Left colon (tissue), 2 donors: ENCODE data around the gene BOLL. TPM values are rescaled to one million over a fixed set of nuclear protein-coding genes. Genes with fewer than 3 reads are reported as not detected.
"Not testable (repeated sequence)": the region's sequence is repeated elsewhere in the genome, so short reads cannot be mapped to it uniquely, and the experiment has no call there.

Experiments used
- ATAC-seq: fragments of 200-7000 bp; cut with Tn5 transposase; one replicate; pipeline ENCODE4 v1.9.1; 2020; ENCODE audit warnings: mild to moderate bottlenecking, moderate library complexity
- DNase-seq, 2 donors: peaks; one replicate each; pipeline ENCODE4 v3.0.0-alpha.2; 2020
- intact Hi-C, 2 donors: fragments of 100-400 bp; cut with DNase I in 1 of 2; cut with micrococcal nuclease in 1 of 2; formaldehyde crosslinking; loops; one replicate each; pipeline versions ENCODE4 v1.11.2 to v1.14.0; 2022; cut with DNase I, micrococcal nuclease
- total RNA-seq, 2 donors: library from RNA; stranded (reverse); fragmentation: NEBNext Ultra II Directional; extraction: Animal tissue kit (Norgen Biotek cat#: 25700); gene quantifications; one replicate each; pipeline ENCODE4 v1.2.1, GENCODE V29; 2021
- donor health status: DM: no; HTN: no; CAD: no.
- donor health status: DM: yes; HTN: yes; CAD: no.

Gene BOLL
- total RNA-seq, 2 donors from 2014 or later = not detected

GRCh38 chr2:197711578-197711977 is 73.5 kb downstream of the BOLL start:
- intact Hi-C loops = no loop called here
- DNase-seq (no peak), ATAC-seq (no peak)

GRCh38 chr2:197710424-197711042 is 74.6 kb downstream of the BOLL start:
- DNase-seq = no peak
- intact Hi-C loops = no loop called here
- ATAC-seq = no peak

GRCh38 chr2:197709140-197709539 is 76.0 kb downstream of the BOLL start:
- intact Hi-C loops = loop anchor here in 1 of 2 donors (5.0 kb wide), 1 partner anchor 68 kb away; no protein-coding TSS in a partner anchor
- not testable (repeated sequence) for ATAC-seq, DNase-seq

- intact Hi-C loops = loop anchor here in 1 of 2 donors (5.0 kb wide), 1 partner anchor 69 kb away; no protein-coding TSS in a partner anchor
- DNase-seq (no peak), ATAC-seq (no peak)
These were observed 76.8 kb downstream of the BOLL start for GRCh38 chr2:197708331-197708730.

- ATAC-seq (no peak), DNase-seq (no peak)
- intact Hi-C loops = loop anchor here in 1 of 2 donors (5.0 kb wide), 1 partner anchor 70 kb away; no protein-coding TSS in a partner anchor
These were observed 77.6 kb downstream of the BOLL start for GRCh38 chr2:197707316-197708213.

- no peak for ATAC-seq
- intact Hi-C loops = loop anchor here in 1 of 2 donors (5.0 kb wide), 1 partner anchor 70 kb away; no protein-coding TSS in a partner anchor
- DNase-seq = no peak
These were observed 78.3 kb downstream of the BOLL start for GRCh38 chr2:197706839-197707207.

GRCh38 chr2:197705912-197706838 is 78.9 kb downstream of the BOLL start:
- ATAC-seq (peak; percentile 17), DNase-seq (peak in 1 of 2 donors; percentile 58)
- intact Hi-C loops = loop anchor here in 1 of 2 donors (5.0 kb wide), 1 partner anchor 71 kb away; no protein-coding TSS in a partner anchor

- ATAC-seq = peak; percentile 93
- intact Hi-C loops = loop anchor here in 1 of 2 donors (5.0 kb wide), 1 partner anchor 72 kb away; no protein-coding TSS in a partner anchor
- DNase-seq = peak; percentile 91 to 96
These were observed 79.8 kb downstream of the BOLL start, which contains the start of gene MARS2 for GRCh38 chr2:197705121-197705911. Gene MARS2 (plus strand): TSS chr2:197705369. CDS start chr2:197705406, 37 bp downstream.

- ATAC-seq = peak; percentile 41
- no peak for DNase-seq
- intact Hi-C loops = loop anchor here in 1 of 2 donors (5.0 kb wide), 1 partner anchor 73 kb away; no protein-coding TSS in a partner anchor
These were observed 80.5 kb downstream of the BOLL start for GRCh38 chr2:197704434-197705120.

- DNase-seq (no peak), ATAC-seq (no peak)
- intact Hi-C loops = no loop called here
These were observed 84.2 kb downstream of the BOLL start for GRCh38 chr2:197700960-197701359.

- DNase-seq, ATAC-seq, intact Hi-C loops: not testable (repeated sequence)
These were observed 85.4 kb downstream of the BOLL start for GRCh38 chr2:197699724-197700123.

GRCh38 chr2:197696571-197696970 is 88.5 kb downstream of the BOLL start:
- intact Hi-C loops, ATAC-seq, DNase-seq: not testable (repeated sequence)

- ATAC-seq, DNase-seq, intact Hi-C loops: not testable (repeated sequence)
These were observed 89.1 kb downstream of the BOLL start for GRCh38 chr2:197695971-197696370.

- intact Hi-C loops, ATAC-seq, DNase-seq: not testable (repeated sequence)
These were observed 89.9 kb downstream of the BOLL start for GRCh38 chr2:197695206-197695605.

- intact Hi-C loops = no loop called here
- no peak for DNase-seq
These were observed 107.6 kb downstream of the BOLL start for GRCh38 chr2:197677483-197677882.

GRCh38 chr2:197677056-197677455 is 108.1 kb downstream of the BOLL start:
- DNase-seq = no peak
- intact Hi-C loops = no loop called here
- no peak for ATAC-seq

More at GRCh38 chr2:197677483-197677882, 107.6 kb downstream of the BOLL start:
- ATAC-seq = no peak
